ENCODE data around the gene CASK. TPM values are rescaled to one million over a fixed set of nuclear protein-coding genes. Genes with fewer than 3 reads are reported as not detected.
"Not testable (repeated sequence)": the region's sequence is repeated elsewhere in the genome, so short reads cannot be mapped to it uniquely, and the experiment has no call there.

CASK gene
- total RNA-seq, 1 donor from 2014 or later = 18.6 TPM

DNA sequence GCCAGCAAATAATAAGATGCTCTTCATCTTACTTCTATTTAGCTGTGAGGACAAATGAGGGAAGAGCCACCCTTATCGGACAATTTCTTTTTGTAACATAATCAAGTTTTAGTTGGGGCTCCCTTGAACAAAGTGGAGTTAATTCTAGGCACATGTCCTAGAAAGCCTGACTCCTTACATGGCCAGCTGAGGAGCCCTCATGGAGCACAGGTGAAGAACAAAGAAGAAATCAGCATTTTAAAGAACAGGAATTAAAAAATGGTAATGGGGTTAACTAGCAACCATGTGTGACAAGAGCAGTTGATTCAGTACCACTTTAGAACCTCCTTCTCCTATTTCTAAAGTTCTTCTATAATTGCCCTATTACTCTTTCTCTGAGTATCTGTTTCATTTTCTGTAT is 183.5 kb downstream of the CASK start:
- Mint-ChIP-seq H3K4me1 (ENCODE audit: low read depth) (peaks cover 27% of the 10 kb centered on the region), H3K36me3 (ENCODE audit: low read depth) (peaks cover 13% of the 10 kb centered on the region), H3K9me3 (no peaks in the 10 kb centered on the region), H3K27ac (no peak overlapping the region), H3K27me3 (ENCODE audit: low read depth) (no peaks in the 10 kb centered on the region), H3K4me3 (ENCODE audit: low read depth) (no peak overlapping the region)
- intact Hi-C loops (cut with micrococcal nuclease) = no loop called here
- DNase-seq (ENCODE audit: low spot score) = no peak

DNA sequence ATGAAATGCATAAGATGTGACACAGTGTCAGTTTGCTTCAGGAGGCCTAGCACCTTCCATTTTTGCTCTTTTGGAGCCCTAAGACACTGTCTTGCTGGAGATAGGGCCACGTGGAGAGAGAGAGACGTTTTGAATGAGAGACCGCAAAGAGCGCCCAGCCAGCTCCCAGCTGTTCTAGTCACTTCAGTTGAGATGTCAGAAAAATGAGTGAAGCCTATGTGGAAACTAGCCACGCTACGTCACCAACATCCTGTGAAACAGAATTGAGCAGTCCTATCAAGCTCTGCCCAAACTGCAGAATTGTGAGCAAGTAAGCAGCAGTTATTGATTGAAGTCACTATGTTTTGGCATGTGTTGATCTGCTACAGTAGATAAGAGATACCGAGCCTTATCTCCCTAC is 186.3 kb downstream of the CASK start:
- intact Hi-C loops (cut with micrococcal nuclease) = no loop called here
- DNase-seq (ENCODE audit: low spot score) = peak; percentile 32
- Mint-ChIP-seq H3K9me3 (no peaks in the 10 kb centered on the region), H3K4me1 (ENCODE audit: low read depth) (peaks cover 32% of the 10 kb centered on the region), H3K27ac (peak overlapping the region; percentile 56), H3K36me3 (ENCODE audit: low read depth) (no peaks in the 10 kb centered on the region), H3K4me3 (ENCODE audit: low read depth) (no peak overlapping the region), H3K27me3 (ENCODE audit: low read depth) (no peaks in the 10 kb centered on the region)

DNA sequence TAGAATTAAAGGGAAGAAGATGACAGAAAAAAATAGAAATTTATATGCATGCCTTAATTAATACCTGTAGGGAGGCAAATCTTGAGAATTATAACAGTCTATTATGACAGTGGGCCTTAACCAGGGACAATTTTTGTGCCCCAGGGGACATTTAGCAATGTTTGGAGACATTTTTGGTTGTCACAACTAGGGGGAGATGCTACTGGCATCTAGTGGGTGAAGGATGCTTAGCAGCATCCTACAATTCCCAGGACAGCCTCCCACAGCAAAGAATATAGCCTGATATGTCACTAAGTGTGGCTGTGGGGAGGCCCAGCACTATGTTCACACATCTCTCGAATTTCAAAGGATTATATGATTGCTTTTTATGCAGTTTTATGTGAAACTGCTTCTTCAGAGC is 188.8 kb downstream of the CASK start:
- Mint-ChIP-seq H3K4me1 (ENCODE audit: low read depth) (peaks cover 28% of the 10 kb centered on the region), H3K27me3 (ENCODE audit: low read depth) (no peaks in the 10 kb centered on the region), H3K27ac (peak overlapping the region; percentile 89), H3K36me3 (ENCODE audit: low read depth) (no peaks in the 10 kb centered on the region), H3K9me3 (no peaks in the 10 kb centered on the region), H3K4me3 (ENCODE audit: low read depth) (peak overlapping the region; percentile 26)
- DNase-seq (ENCODE audit: low spot score) = no peak
- intact Hi-C loops (cut with micrococcal nuclease) = loop anchor here (1.0 to 5.0 kb wide), 4 partner anchors 10 to 173 kb away; partner anchors contain the start of genes GPR34 and GPR82

DNA sequence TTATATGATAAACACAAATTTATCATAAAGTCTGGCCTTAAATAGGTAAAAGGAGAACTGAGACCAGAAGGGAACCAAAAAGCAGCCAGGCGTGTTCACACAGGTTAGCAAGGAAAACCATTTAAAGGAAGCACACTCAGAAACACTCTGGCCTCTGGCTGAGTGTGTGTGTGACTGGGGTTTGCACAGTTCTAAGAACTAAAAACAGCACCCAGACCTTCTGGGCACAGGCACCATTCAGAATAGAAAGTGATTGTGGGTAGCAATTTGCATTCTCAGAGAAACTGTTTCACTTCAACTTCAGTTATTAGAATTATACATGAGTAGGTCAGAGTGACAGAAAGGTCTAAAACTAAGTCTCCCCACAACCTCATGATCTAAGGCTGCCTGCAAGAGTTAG is 189.4 kb downstream of the CASK start:
- peak overlapping the region; percentile 89 for H3K27ac Mint-ChIP-seq

DNA sequence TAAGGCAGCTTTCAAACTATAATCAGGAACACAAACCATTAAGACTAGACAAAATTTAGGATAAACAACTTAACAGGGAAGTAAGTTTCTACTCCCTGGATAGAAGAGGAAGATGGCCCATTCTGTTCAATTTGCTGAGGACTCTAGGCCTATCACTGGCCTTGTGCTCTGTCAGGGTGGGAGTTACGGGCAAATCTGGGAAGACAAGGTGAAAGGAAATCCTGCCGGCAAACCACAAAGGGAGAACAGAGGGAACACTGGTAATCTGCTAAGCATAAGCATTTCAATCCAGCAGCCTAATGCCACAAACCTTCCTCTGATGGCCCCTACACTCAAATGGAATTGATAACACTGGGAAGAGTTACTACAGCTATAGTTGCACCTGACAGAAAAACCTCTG is 191.1 kb downstream of the CASK start:
- no peaks in the 10 kb centered on the region for H3K9me3 Mint-ChIP-seq
- H3K4me3 Mint-ChIP-seq (ENCODE audit: low read depth) = no peak overlapping the region
- H3K4me1 Mint-ChIP-seq (ENCODE audit: low read depth) = peaks cover 29% of the 10 kb centered on the region
- H3K36me3 Mint-ChIP-seq (ENCODE audit: low read depth) = no peaks in the 10 kb centered on the region
- no peak for DNase-seq (ENCODE audit: low spot score)
- peak overlapping the region; percentile 16 for H3K27ac Mint-ChIP-seq
- no peaks in the 10 kb centered on the region for H3K27me3 Mint-ChIP-seq (ENCODE audit: low read depth)
- intact Hi-C loops (cut with micrococcal nuclease) = loop anchor here (5.0 kb wide), 1 partner anchor 45 kb away; the partner anchor contains the start of gene GPR34

More for the DNA sequence above, 189.4 kb downstream of the CASK start:
- Mint-ChIP-seq H3K36me3 (ENCODE audit: low read depth) (no peaks in the 10 kb centered on the region), H3K4me3 (ENCODE audit: low read depth) (peak overlapping the region; percentile 26), H3K9me3 (no peaks in the 10 kb centered on the region), H3K4me1 (ENCODE audit: low read depth) (peaks cover 28% of the 10 kb centered on the region), H3K27me3 (ENCODE audit: low read depth) (no peaks in the 10 kb centered on the region)
- DNase-seq (ENCODE audit: low spot score) = no peak
- intact Hi-C loops (cut with micrococcal nuclease) = loop anchor here (1.0 to 5.0 kb wide), 4 partner anchors 10 to 173 kb away; partner anchors contain the start of genes GPR34 and GPR82

DNA sequence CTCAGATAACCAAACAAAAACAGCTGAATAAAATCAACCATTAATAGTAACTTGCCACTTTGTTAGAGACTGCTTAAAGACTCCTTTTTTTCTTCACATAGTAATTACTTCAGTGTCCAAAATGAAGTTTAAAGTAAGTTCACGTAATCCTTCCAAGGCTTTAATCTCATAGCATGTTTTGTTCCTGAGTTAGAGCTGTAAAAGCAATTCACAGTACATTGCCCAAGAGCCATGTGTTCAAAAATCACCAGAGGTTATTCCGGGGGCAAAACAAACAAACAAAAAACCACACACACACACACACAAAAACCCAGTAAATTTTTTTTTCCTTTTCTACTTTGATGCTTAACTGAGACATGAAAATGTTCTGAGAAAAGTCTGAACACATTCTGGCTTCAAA is 193.3 kb downstream of the CASK start:
- DNase-seq (ENCODE audit: low spot score) = no peak
- no peak overlapping the region for H3K4me3 Mint-ChIP-seq (ENCODE audit: low read depth)
- no peaks in the 10 kb centered on the region for H3K9me3 Mint-ChIP-seq
- intact Hi-C loops (cut with micrococcal nuclease) = loop anchor here (5.0 kb wide), 1 partner anchor 43 kb away; the partner anchor contains the start of gene GPR34
- peaks cover 18% of the 10 kb centered on the region for H3K4me1 Mint-ChIP-seq (ENCODE audit: low read depth)
- no peaks in the 10 kb centered on the region for H3K36me3 Mint-ChIP-seq (ENCODE audit: low read depth)
- no peaks in the 10 kb centered on the region for H3K27me3 Mint-ChIP-seq (ENCODE audit: low read depth)
- H3K27ac Mint-ChIP-seq = no peak overlapping the region

DNA sequence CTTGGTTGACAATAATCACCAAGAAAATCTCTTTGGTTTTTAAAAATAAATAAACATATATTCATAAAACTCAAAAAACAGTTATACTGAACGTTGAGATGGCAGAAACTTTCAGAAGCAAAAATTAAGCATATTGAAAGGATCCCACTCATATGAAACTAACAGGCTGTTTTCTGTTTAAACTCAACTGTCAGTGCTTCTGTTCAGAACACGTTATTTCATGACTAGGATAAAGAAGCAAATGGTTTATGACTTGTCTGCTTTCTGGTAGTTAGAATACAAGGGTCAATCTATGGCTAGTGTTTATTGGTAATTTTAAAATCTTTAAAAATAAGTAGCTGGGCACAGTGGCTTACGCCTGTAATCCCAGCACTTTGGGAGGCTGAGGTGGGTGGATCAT is 195.2 kb downstream of the CASK start:
- Mint-ChIP-seq H3K9me3 (no peaks in the 10 kb centered on the region), H3K27me3 (ENCODE audit: low read depth) (no peaks in the 10 kb centered on the region), H3K36me3 (ENCODE audit: low read depth) (no peaks in the 10 kb centered on the region), H3K4me3 (ENCODE audit: low read depth) (no peak overlapping the region), H3K4me1 (ENCODE audit: low read depth) (peaks cover 16% of the 10 kb centered on the region), H3K27ac (no peak overlapping the region)
- DNase-seq (ENCODE audit: low spot score) = no peak
- intact Hi-C loops (cut with micrococcal nuclease) = no loop called here

DNA sequence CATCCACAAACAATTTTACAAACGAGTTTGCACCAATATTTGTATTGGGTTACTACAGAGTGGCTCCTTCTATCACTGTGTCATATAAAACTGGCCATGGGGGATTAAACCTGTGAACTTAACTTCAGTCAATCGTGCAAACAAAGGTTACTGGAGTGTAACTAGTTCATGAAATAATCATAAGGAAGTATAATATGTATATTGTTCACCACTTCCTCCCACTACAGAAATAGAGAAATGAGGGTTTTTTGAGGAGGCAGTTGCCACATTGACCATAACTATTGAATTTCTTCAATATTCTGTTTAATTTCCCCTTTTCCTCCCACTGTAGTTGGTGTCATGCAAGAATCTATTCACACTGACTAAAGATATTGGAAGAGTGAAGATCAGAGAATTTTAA is 199.5 kb downstream of the CASK start, which contains the start of gene GPR82:
TSS of gene GPR82 (plus strand) at position 356 of the 400 bp plus-strand sequence. CDS start 2,846 bp downstream, outside the sequence.
- no peak within 1 kb of the TSS for H3K4me3 Mint-ChIP-seq (ENCODE audit: low read depth)
- intact Hi-C loops (cut with micrococcal nuclease) = loop anchor here (1.0 kb wide), 1 partner anchor 10 kb away; no protein-coding TSS in a partner anchor
- H3K27me3 Mint-ChIP-seq (ENCODE audit: low read depth) = no peaks in the 10 kb centered on the region
- DNase-seq (ENCODE audit: low spot score) = no peak
- peaks cover 34% of the 10 kb centered on the region for H3K4me1 Mint-ChIP-seq (ENCODE audit: low read depth)
- H3K36me3 Mint-ChIP-seq (ENCODE audit: low read depth) = peaks cover 19% of the 10 kb centered on the region
- peaks cover 9% of the 10 kb centered on the region for H3K9me3 Mint-ChIP-seq
- no peak within 1 kb of the TSS for H3K27ac Mint-ChIP-seq

DNA sequence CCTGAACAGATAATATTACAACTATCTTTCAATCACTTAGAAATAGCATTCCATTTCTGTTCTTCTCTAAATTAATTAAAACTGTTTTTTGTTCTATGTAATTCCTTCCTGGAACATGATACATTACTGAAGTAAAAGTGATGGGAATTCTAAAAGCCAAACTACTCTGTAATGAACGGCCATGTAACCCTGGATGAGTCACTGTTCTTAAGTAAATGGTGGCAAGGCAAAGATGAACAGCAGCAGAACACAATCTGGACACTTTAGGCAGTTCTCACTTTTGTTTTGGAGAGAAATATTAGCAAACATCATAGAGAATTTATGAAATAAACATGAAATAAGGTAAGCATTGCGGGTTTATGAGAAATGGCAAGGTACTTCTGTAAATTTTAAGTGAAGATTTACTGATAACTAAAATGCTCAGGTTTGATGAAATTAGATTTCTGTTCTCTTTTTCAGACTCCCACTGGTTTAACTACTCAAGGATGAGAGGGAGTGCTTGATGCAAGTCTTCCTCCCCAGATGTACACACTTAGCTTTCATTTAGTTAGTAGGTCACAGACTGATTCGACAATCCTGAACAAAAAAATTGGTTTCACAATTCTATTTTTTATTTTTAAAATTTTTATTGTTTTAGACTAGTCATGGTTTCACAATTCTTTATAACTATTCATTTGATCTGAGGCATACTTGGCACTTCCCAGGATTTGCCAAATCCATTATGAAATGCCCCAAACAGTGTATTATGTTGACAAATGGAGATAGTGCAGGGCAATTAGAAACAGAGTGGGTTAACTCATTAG is 200.3 kb downstream of the CASK start:
- intact Hi-C loops (cut with micrococcal nuclease) = no loop called here
- H3K27ac Mint-ChIP-seq = peak overlapping the region; percentile 43
- no peak overlapping the region for H3K4me3 Mint-ChIP-seq (ENCODE audit: low read depth)
- no peaks in the 10 kb centered on the region for H3K27me3 Mint-ChIP-seq (ENCODE audit: low read depth)
- DNase-seq (ENCODE audit: low spot score) = no peak
- peaks cover 31% of the 10 kb centered on the region for H3K4me1 Mint-ChIP-seq (ENCODE audit: low read depth)
- H3K36me3 Mint-ChIP-seq (ENCODE audit: low read depth) = peaks cover 23% of the 10 kb centered on the region
- peaks cover 9% of the 10 kb centered on the region for H3K9me3 Mint-ChIP-seq

DNA sequence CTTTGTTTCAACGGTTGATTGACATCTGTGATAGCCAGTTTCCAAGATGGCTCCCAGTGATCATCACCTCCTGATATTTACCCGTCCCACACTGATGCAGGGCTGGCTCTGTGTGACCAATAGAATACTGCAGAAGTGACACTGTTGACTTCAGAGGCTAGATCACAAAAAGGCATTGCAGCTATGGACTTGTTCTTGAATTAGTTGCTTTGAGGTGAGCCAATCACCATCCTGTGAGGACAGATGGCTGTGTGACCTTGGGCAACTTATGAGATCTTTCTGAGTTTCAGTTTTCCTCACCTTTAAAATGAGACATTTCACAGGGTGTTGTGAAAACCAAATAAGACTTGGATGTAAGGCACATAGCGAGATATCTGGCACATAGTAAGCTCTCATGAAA is 201.1 kb downstream of the CASK start:
- Mint-ChIP-seq H3K27ac (peak overlapping the region; percentile 43), H3K4me1 (ENCODE audit: low read depth) (peaks cover 31% of the 10 kb centered on the region), H3K27me3 (ENCODE audit: low read depth) (no peaks in the 10 kb centered on the region), H3K9me3 (peaks cover 10% of the 10 kb centered on the region), H3K4me3 (ENCODE audit: low read depth) (no peak overlapping the region), H3K36me3 (ENCODE audit: low read depth) (peaks cover 29% of the 10 kb centered on the region)
- intact Hi-C loops (cut with micrococcal nuclease) = no loop called here
- no peak for DNase-seq (ENCODE audit: low spot score)

DNA sequence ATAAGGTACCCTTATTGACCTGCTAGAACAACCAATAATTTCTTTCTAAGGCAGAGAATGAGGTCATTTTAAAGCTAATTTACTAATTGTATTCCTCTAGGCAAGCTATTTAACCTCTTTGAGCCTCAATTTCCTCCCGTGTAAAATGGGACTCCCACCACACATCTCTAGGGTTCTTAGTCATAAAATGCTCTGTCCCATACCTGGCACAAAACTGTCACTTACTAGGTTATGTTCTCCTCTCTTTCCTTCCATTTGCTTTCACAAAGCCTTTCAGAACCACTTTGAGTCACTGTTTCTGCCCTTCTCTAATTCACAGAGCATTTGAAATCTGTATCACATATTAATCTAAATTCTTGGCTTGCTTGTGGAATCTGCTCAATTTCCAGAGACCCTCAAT is 201.8 kb downstream of the CASK start:
- H3K27ac Mint-ChIP-seq = peak overlapping the region; percentile 40
- no peak overlapping the region for H3K4me3 Mint-ChIP-seq (ENCODE audit: low read depth)
- no peaks in the 10 kb centered on the region for H3K27me3 Mint-ChIP-seq (ENCODE audit: low read depth)
- H3K4me1 Mint-ChIP-seq (ENCODE audit: low read depth) = peaks cover 35% of the 10 kb centered on the region
- intact Hi-C loops (cut with micrococcal nuclease) = loop anchor here (2.0 kb wide), 1 partner anchor 19 kb away; no protein-coding TSS in a partner anchor
- H3K9me3 Mint-ChIP-seq = peaks cover 16% of the 10 kb centered on the region
- DNase-seq (ENCODE audit: low spot score) = no peak
- peaks cover 36% of the 10 kb centered on the region for H3K36me3 Mint-ChIP-seq (ENCODE audit: low read depth)

DNA sequence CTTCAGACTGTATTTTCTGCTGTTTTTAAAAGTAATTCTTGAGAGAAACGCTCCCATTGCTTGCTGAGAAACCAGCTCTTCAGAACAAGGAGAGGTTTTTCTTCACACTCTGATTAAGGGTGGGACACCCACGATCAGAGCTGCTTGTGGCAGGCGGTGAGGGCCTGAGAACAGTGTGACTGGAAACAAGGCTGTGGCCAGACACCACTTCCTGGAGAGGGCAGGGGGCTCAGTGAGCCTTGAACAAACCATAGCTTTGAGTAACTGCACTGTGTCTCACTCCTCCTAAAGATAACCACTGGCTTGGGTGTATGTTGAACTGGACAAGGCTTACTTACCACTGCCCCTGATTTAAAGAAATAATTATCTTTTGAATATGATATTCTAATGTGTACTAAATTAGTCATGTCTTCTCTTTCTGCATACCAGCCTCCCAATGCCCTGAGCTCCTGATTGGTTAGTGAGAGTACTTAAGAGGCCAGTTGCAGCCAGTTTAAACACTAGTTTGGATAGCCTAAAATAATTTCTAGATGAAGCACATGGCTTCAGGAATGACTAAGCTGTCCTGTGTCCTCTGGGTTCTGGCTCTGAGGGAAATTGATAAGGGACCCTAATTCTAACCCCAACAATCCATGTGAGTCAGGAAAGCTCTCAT is 203.1 kb downstream of the CASK start:
- H3K36me3 Mint-ChIP-seq (ENCODE audit: low read depth) = peaks cover 43% of the 10 kb centered on the region
- intact Hi-C loops (cut with micrococcal nuclease) = loop anchor here (2.0 kb wide), 1 partner anchor 17 kb away; no protein-coding TSS in a partner anchor
- H3K4me1 Mint-ChIP-seq (ENCODE audit: low read depth) = peaks cover 37% of the 10 kb centered on the region
- peak; percentile 23 for DNase-seq (ENCODE audit: low spot score)
- no peak overlapping the region for H3K4me3 Mint-ChIP-seq (ENCODE audit: low read depth)
- H3K27ac Mint-ChIP-seq = no peak overlapping the region
- peaks cover 17% of the 10 kb centered on the region for H3K9me3 Mint-ChIP-seq
- no peaks in the 10 kb centered on the region for H3K27me3 Mint-ChIP-seq (ENCODE audit: low read depth)

DNA sequence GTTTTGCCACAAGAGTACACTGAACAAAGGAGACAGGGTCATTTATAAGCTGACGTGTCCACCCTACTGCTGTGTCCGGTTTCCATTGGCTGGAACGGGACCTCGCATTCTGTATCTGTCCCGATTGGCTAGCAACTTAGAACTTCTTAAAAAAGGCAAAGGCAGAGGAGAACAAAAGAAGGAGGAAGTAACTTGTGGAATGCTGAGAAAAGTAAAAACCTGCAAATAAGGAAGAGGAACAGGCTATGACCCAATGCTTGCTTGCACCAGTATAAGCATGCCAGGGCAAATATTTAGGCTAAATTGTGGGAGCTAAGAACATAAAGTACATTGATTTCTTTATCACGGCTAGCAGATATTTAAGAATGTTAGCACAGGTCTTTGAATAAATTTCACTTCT is 203.7 kb downstream of the CASK start:
- DNase-seq (ENCODE audit: low spot score); H3K27me3 Mint-ChIP-seq (ENCODE audit: low read depth); H3K27ac Mint-ChIP-seq; H3K4me3 Mint-ChIP-seq (ENCODE audit: low read depth): not testable (repeated sequence)
- Mint-ChIP-seq H3K9me3 (peaks cover 17% of the 10 kb centered on the region), H3K4me1 (ENCODE audit: low read depth) (peaks cover 37% of the 10 kb centered on the region), H3K36me3 (ENCODE audit: low read depth) (peaks cover 43% of the 10 kb centered on the region)
- intact Hi-C loops (cut with micrococcal nuclease) = loop anchor here (2.0 kb wide), 1 partner anchor 17 kb away; no protein-coding TSS in a partner anchor
